ENCODE measurements around the gene BANP.

DNA sequence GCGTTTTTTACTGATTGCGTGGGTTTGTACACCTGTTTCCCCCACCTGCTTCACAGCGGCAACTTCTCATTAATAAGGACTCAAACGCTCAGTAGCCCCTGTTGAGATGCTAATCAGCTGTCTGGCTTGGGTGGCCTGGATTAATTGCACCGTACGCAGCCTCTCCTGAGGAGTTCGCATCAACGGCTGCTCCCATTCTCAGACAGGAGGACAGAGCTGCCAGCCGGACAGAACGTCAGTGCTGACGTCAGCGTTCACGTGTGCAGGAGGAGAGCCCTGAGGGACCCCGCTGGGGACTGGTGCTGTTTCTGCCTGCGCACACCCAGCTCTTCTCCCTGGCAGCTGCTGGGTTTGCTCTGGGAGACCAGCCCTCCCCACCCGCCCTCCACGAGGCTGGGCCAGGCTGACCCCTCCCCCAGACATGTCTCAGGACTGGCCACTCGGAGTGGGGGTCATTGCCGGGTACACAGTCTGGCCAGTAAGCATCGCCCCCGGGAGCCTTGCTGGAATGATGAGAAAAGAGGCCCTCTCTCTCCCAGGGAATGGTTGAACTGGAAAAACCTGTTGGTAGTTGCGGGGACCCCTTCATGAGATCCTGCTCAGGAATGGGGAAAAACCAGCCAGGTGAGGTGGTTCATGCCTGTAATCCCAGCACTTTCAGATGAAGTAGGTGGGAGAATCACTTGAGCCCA is 5.7 kb upstream of the BANP start:
- TF ChIP-seq EZH2 (IDR thresholded peaks at IDR 0.05) (no peak), EZH2phosphoT487 (IDR thresholded peaks at IDR 0.05) (no peak)
- TF ChIP-seq, protein P1, sequence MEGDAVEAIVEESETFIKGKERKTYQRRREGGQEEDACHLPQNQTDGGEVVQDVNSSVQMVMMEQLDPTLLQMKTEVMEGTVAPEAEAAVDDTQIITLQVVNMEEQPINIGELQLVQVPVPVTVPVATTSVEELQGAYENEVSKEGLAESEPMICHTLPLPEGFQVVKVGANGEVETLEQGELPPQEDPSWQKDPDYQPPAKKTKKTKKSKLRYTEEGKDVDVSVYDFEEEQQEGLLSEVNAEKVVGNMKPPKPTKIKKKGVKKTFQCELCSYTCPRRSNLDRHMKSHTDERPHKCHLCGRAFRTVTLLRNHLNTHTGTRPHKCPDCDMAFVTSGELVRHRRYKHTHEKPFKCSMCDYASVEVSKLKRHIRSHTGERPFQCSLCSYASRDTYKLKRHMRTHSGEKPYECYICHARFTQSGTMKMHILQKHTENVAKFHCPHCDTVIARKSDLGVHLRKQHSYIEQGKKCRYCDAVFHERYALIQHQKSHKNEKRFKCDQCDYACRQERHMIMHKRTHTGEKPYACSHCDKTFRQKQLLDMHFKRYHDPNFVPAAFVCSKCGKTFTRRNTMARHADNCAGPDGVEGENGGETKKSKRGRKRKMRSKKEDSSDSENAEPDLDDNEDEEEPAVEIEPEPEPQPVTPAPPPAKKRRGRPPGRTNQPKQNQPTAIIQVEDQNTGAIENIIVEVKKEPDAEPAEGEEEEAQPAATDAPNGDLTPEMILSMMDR (IDR thresholded peaks at IDR 0.05) = no peak

Data from neural progenitor cell (in vitro differentiated cells).